ENCODE measurements around the gene VENTX. TPM values are rescaled to one million over a fixed set of nuclear protein-coding genes. Genes with fewer than 3 reads are reported as not detected.

The VENTX gene
- total RNA-seq, 1 donor from 2014 or later, result not detected

- no peak for DNase-seq (ENCODE audit: low spot score)
Measured at GRCh38 chr10:133201948-133202725, 35.5 kb upstream of the VENTX start.

- DNase-seq (ENCODE audit: low spot score), result no peak
Measured at GRCh38 chr10:133202778-133203651, 34.6 kb upstream of the VENTX start.

- no peak for DNase-seq (ENCODE audit: low spot score)
Measured at GRCh38 chr10:133203652-133204195, 33.9 kb upstream of the VENTX start.

- DNase-seq (ENCODE audit: low spot score), result no peak
Measured at GRCh38 chr10:133204226-133205015, 33.2 kb upstream of the VENTX start.

- DNase-seq (ENCODE audit: low spot score), result no peak
Measured at GRCh38 chr10:133205146-133205545, 32.5 kb upstream of the VENTX start.

- peak; percentile 62 for DNase-seq (ENCODE audit: low spot score)
Measured at GRCh38 chr10:133206356-133207040, 31.2 kb upstream of the VENTX start.

- DNase-seq (ENCODE audit: low spot score), result no peak
Measured at GRCh38 chr10:133207041-133207600, 30.5 kb upstream of the VENTX start.

DNA sequence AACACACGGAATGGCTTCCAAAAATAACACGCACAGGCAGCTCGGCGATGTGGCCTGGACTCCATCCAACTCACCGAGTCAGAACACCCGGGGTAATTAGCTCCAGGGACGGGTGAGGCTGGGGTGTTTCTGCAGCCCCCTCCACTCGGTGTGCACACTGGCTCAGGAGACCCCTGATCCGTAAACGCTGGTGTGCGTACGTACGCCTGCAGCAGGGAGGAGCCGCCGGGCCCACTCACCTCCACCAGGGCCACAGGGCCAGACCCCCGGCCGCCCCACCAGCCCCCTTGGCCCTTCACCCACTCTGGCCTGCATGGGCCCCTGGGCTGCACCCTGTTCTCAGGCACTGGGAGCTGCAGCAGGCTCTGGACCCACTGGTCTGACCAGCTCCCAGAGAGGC, 30.0 kb upstream of the VENTX start:
- no peak for DNase-seq (ENCODE audit: low spot score)

DNA sequence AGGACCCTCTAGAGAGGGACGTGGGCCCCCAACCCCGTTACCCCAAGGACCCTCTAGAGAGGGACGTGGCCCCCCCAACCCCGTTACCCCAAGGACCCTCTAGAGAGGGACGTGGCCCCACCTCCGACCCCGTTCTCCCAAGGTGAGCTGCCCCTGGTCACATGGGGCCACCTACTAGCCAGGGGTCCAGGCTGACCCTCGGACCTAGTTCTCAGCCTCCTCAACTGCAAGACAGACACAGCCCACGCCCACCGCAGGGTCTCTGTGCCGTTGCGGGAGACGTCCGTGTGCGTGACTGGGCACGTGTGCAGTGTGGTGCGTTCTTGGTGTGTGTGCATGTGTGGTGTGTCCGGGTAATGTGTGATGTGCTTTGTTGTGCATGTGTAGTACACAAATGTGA, 29.2 kb upstream of the VENTX start:
- no peak for DNase-seq (ENCODE audit: low spot score)

DNA sequence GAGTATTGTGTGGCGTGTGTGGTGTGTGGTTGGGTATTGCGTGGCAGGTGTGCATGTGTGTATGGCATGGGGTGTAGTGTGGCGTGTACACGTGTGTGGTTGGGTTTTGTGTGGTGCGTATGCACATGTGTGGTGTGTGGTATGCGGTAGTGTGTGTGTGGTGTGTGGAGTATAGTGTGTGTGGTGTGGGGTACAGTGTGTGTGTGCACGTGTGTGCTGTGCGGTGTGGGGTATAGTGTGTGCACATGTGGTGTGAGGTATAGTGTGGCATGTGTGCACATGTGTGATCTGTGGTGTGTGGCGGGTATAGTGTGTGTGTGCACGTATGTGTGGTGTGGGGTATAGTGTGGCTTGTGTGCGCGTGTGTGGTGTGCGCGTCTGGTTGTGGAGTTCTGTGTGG, 28.5 kb upstream of the VENTX start:
- DNase-seq (ENCODE audit: low spot score), result no peak

DNA sequence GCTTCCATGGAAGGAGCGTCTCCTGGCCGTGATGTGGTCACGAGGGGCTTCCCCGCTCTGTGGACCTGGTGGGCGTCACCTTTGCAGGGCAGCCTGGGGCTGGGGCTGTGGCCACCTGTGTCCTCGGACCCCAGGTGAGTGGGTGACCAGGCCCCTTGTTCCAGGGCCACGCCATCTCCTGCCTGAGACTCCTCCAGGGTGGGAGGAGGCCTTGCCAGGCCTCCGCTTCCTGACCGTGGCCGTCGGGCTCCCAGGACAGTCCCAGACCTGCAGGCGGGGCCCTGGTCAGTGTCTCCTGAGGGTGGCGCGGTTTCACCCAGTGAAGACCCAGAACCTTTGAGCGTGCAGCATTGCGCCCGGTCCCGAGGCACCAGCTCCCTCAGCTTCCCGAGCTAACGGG, 28.0 kb upstream of the VENTX start:
- DNase-seq (ENCODE audit: low spot score), result no peak

GRCh38 chr10:133210398-133211140, 27.1 kb upstream of the VENTX start:
- DNase-seq (ENCODE audit: low spot score), result no peak

GRCh38 chr10:133211141-133211830, 26.4 kb upstream of the VENTX start:
- DNase-seq (ENCODE audit: low spot score), result no peak

DNA sequence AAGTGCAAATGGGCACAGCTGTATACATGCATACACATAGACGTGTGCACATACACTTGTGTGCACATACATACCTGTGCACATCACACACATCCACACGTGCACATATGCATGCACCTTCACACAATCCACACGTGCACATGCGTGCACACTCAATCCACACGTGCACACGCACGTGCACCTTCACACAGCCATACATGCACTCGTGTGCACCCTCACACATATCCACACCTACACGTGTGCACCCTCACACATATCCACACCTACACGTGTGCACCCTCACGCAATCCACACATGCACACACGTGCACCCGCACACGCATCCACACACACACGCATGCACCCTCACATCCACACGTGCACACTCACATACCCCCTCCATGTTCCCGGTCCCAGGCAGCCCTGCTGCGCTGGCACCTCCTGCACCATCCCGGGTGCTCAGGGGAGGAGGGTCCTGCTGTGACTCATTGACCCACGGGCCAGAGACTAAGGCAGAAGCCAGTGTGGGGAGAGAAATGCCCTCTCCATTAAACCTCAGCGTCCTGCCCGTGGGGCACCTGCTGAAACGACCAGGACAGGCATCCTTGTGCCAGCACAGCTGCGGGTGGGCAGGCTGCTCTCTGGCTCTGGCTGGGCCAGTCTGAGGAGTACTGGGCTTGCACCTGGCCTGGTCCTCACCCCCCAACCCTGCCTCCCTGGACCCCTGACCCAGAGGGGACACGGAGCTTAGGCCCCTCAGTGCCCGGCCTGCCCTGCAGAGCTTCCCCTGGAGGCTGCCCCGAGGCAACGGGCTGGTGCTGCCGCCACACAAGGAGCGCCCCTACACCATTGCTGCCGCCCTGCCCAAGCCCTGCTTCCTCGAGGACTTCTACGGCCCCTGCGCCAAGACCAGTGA, 25.4 kb upstream of the VENTX start:
- DNase-seq (ENCODE audit: low spot score), result no peak

- DNase-seq (ENCODE audit: low spot score), result no peak
Measured at GRCh38 chr10:133212853-133213494, 24.7 kb upstream of the VENTX start.

DNA sequence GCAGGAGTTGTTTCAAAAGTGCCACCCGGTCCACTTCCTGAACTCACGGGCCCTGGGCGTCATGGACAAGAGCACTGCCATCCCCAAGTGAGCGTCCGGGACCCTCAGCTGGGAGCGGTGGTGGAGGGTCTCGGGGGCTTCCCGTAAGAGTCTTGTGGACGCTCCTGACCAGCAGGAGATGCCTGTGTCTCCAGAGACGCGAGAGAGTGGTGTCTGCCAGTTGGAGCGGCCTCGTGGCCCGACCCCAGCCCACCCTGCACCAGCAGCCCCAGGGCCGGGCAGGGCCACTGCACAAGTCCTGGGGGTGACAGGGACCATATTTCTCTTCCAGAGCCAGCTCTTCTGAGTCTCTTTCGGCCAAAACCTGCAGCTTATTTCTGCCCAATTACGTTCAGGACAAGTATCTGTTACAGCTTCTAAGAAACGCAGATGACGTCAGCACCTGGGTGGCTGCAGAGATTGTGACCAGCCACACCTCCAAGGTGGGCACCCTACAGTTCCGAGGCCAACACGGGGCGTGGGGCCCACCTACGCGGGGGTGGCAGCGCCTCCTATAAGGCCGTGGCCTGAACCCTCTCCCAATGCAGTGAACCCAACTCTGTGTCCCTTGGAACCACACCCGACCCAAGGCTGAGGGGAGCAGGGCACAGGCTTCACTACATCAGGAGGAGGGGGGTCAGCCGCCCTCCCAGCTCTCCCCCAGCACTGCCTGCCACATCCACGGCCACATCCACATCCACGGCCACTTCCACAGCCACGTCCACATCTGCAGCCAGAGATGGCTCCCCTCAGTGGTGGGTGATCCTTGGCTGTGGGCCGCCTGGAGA, 23.8 kb upstream of the VENTX start:
- DNase-seq (ENCODE audit: low spot score), result no peak

Measured in umbilical cord (tissue), 2 donors.